CD4-positive, alpha-beta T cell treated with Interleukin-15 for 1 hour (primary cell): ENCODE results near the gene ARVCF.
"Not testable (repeated sequence)": the region's sequence is repeated elsewhere in the genome, so short reads cannot be mapped to it uniquely, and the experiment has no call there.

Experiments
- DNase-seq: peaks from one replicate; pipeline ENCODE4 v3.0.0-alpha.2; 2020

The ARVCF gene

GRCh38 chr22:19959043-19959586 is 57.5 kb downstream of the ARVCF start:
- DNase-seq, result no peak

DNA sequence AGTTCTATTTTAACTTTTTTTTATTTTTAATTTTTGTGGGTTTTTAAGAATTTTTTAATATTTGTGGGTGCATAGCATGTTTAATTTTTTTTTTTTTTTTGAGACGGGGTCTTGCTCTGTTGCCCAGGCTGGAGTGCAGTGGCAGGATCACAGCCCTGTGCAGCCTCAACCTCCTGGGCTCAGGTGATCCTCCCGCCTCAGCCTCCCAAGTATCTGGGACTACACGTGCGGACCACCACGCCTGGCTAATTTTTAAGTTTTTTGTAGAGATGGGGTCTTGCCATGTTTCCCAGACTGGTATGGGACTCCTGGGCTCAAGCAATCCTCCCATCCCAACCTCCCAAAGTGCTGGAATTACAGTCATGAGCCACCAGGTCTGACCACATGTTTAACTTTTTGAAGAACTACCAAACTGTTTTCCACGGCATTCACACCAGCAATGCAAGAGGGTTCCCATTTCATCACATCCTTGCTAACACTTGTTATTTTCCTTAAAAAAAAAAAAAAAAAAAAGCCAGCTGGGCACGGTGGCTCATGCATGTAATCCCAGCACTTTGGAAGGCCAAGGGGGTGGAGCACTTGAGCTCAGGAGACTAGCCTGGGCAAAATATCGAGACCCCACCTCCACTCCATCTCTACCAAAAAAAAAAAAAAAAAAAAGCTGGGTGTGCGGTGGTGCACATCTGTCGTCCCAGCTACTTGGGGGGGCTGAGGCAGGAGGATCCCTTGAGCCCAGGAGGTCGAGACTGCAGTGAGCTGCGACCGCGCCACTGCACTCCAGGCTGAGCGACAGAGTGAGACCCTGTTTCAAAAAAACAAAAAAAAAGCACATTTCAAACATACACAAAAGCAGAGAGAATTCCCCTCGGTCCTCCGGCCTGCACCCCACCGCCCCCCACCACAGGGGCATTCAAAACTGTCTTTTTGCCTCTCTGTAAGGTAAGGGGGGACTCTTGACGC is 58.3 kb downstream of the ARVCF start:
- DNase-seq, result no peak

- no peak for DNase-seq
Observed at GRCh38 chr22:19957445-19957844, 59.2 kb downstream of the ARVCF start.

DNA sequence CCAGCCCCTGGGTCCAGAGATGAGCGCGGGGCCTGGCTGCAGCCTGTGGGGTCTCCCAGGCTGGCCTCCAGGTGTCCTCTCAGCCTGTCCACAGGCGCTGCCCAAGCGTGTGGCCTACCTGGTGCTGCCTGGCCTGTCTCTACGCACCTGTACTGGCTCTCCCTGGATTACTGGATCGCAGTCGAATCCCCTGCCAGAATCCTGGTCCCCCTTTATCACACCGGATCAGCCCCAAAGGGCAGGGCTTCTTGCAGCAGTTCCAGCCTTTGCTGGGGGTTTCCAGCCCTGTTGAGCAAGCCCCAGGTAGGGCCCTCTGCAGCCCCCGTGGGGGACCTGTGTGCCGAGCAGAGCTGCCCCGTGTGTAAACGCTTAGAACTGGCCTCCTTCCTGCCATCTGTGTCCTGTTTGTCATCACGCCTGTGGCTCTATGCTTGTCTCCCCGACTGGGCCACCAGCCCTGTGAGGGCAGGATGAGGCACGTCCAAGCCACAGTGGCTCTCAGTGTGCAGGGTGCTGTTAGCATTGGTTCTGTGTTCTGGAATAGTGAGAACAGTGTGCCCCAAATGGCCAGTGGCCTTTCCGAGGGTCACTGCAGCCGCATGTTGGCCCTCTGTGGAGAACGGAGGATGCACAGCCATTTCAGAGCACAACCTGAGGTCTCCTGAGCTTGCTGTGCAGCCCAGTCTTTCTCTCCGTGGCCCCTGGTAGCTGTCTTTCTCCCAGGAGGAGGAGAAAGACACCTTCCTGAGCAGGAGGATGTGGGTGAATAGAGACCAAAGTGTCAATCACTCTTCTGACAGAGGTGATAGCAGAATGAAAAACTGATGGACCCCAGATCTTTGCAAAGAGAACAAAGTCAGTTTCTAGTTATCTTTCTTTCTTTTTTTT is 61.1 kb downstream of the ARVCF start:
- no peak for DNase-seq

DNA sequence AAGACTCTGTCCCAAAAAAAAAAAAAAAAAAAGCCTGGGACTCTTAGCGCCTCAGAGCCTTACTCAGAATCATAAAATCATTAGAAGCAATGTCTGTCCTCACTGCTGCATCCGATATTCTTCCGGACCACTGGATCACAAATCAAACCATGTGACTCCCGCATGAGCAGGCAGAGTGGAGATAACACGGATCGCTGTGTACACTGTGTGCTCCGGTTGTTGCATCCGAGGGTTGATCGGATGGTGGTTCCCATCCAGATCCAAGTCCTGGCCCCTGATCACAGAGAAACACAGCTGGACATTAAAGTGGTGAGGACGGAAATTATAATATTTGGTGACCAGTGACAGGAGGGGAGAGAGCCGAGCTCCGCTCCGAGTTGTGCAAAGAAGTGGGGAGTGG is 65.3 kb downstream of the ARVCF start:
- DNase-seq, result no peak

- no peak for DNase-seq
Observed at GRCh38 chr22:19948057-19948760, 68.4 kb downstream of the ARVCF start.

- no peak for DNase-seq
Observed at GRCh38 chr22:19943082-19944026, 73.3 kb downstream of the ARVCF start.

DNA sequence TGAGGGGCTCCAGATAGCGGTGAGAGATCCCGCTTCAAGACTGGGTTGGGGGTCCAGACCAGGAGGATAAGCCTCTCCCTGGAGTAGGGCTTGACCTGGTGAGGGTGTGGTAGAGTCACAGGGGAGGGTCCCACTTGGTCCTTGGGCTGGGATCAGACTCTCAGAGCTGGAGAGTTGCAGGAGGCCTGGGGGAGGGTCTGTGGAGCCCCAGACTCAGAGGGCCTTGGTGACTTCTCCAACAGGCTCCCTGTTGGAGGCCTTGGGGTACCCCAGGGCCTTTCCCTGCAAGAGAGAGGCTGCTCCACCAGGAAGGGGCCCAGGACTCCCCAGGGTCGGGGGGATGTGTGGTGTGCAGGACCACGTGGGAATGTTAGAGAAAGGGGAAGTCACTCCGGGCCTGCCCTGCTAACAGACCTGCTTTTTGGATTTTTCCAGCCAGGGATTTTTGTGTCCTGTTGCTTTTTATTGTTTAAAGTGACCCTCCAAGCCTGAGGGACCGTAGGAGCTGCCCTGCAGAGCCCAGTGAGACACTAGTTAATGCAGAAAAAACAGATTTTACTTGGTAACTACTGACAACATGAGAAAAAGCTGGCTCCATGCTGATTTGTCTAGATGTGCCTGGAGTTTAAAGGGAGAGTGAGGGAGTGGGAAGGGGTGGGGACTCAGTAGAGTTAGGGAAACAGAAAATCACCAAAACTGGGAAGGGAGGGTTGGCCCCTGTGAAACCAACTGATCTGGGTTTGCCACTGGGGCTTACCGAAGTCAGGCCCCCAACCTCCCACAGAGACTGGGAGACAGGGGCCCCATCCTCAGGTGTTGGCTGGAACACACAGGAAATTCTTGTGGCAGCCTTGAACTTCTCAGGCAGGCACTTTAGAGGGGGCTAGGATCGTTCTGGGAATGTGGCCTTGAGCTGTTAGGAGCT is 74.2 kb downstream of the ARVCF start:
- no peak for DNase-seq

DNA sequence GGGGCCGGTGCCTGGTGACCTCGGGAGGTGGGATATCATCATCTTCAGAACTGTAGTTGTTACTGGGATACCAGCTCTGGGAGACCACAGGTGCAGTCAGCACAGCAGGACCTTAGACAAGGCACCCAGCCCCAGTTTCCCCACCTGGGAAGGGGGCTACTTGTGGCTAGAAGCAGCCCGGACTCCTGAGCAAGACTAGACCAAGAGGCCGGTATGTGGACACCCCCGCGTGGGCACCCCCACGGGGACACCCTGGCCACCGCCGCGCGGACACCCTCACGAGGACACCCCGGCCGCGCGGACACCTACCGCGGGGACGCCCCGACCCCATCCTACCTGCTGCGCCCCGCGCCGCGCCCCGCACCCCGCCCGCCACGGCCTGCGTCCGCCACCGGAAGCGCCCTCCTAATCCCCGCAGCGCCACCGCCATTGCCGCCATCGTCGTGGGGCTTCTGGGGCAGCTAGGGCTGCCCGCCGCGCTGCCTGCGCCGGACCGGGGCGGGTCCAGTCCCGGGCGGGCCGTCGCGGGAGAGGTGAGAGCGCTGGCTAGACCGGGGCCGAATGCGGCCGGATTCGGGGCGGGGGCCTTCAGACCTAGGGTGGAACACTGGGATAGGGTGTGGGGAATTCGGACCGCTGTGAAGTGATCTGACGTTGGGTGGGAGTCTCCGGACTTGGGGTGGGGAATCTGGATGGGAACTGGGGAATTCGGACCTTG is 75.1 kb downstream of the ARVCF start, which contains the start of the genes COMT and TXNRD2:
TSS of gene COMT (plus strand) at position 408 of the 718 bp plus-strand sequence. CDS start 20,755 bp downstream, outside the sequence.
TSS of gene TXNRD2 (minus strand) at position 454 of the 718 bp plus-strand sequence. CDS start at position 439, 15 bp downstream.
- peak; percentile 70 for DNase-seq

GRCh38 chr22:19940536-19941364 is 75.9 kb downstream of the ARVCF start:
- DNase-seq, result no peak

DNA sequence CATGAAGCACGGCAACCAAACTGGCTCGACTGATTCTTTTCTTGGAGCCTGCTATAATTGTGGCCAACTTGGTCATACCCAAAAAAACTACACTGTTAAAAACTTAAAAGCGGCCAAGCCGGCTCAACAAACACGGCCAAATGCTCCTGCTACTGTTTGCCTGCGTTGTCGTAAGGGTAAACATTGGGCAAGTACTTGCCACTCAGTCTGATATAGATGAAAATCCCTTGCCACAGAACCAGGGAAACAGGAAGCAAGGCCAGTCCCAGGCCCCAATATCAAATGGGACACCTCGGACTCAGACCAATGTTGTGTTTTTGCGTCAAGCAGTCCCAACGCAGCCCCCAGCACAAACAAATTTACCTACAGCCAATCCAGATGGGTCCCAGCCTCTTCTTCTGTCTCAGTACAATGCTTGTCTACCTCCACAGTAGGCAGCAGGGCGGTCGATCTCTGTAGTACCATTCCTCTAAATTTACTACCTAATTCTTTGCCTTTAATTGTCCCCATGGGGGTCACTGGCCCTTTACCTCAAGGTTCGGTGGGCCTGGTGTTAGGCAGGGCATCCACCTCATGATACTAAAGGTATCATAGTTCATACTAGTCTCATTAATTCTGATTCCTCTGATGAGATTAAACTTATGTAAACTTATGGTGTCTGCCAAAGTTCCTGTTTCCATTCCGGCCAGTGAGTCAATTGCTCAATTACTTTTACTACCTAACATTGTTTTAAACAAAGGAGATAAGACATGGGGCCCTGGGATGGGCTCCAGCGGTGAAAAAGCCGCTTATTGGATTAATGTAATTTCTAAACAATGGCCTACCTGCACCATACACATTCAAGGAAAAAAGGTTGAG is 78.8 kb downstream of the ARVCF start:
- no peak for DNase-seq

- DNase-seq, result no peak
Observed at GRCh38 chr22:19936513-19936912, 80.1 kb downstream of the ARVCF start.

GRCh38 chr22:19935123-19935718 is 81.4 kb downstream of the ARVCF start:
- not testable (repeated sequence) for DNase-seq

- DNase-seq, result no peak
Observed at GRCh38 chr22:19933341-19934241, 83.0 kb downstream of the ARVCF start.

DNA sequence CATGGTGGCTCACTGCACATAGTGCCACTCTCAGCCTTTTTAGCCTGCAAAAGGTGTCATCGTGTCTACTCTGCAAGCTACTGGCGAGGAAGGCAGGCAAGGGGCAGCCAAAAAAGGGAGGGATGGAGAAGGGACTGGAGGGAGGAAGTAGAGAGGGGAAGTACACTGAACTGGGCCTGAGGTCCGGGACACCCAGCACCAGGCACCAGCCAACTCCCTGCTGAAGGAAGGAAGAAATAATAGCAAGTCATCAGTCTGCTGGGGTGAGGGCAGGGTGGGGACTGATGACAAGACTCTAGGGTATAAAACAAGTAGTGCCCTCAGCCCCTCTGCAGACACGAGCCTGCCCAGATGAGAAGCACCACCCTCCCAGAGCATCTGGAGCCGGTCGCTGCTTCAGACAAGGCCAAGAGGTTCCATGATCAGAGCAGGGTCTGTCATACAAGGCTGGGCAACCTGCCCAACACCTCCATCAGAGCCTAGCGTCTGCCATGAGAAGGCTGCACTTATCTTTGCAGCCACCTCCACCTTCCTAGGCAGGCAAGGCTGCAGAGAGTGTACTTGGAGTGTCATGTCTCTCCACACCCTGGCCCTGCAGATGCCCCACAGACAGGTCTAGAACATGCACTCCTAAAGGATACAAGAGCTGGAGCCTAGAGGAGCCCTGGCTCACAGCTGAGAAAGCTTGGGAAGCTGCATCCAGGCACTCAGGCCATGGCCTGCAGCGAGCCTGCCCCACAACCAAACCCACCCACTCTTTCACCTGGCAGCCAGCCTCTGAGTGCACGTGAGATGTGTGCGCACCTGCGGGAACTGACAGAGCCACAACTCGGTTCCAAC is 84.0 kb downstream of the ARVCF start:
- DNase-seq, result no peak
